ACHN (cell line): ENCODE data around the gene C16orf95.
"Not testable (repeated sequence)": the region's sequence is repeated elsewhere in the genome, so short reads cannot be mapped to it uniquely, and the experiment has no call there.

Experiments used
- DNase-seq: peaks from one replicate; pipeline ENCODE4 v3.0.0-alpha.2; 2015
- in situ Hi-C: cut with HindIII; loops from 2 replicates; pipeline ENCODE4 v1.10.0; 2017; ENCODE audit warnings: low sequenced_read_pairs, low pct_ligation_motif_present, low pct_unique_long_range_greater_than_20kb

The C16orf95 gene

DNA sequence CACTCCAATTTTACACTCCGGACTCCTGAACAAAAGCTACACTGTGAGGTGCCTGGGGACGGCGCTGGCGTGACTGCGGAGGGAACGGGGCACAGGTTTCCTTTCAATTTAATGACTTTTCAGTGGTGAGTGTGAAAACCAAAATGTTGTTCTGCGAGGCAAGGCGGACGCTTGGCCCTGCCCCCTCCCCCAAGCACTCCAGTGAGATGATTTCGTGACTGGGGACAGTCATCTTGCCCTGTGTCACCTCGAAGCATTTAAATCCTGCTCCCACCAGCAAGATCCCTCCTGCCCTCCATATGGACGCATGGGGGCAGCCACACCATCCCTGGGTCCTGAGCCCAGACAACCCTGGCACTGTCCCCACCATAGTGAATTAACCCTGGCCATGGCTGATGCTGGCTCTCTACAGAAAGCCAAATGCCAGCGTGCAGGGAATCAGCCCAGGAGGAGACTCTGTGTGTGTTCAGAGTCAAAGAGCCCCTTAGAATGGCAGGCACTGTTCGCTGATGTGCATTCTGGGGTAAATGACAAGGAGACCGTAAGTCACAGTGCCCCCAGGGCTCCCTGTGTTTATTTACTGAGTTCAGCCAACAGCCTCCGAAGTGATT is 41.0 kb downstream of the C16orf95 start:
- no peak for DNase-seq
- in situ Hi-C loops = no loop called here

DNA sequence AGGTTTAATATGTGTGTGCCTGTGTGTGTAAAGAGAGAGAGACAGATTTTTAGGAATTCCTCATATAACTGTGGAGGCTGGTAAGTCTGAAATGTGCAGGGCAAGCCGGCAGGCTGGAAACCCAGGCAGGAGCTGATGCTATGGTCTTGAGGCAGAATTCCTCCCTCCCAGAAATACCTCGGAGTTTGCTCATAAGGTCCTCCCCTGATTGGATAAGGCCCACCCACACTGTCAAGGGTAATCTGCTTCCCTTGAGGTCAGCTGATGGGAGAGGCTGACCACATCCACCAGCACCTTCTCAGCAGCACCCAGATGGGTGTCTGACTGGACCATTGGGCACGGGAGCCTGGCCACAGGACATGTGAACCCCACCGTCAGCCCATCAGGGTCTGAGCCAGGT is 42.4 kb downstream of the C16orf95 start:
- DNase-seq = no peak
- in situ Hi-C loops = no loop called here

- in situ Hi-C loops = no loop called here
Measured at GRCh38 chr16:87273471-87274030, 43.6 kb downstream of the C16orf95 start.

DNA sequence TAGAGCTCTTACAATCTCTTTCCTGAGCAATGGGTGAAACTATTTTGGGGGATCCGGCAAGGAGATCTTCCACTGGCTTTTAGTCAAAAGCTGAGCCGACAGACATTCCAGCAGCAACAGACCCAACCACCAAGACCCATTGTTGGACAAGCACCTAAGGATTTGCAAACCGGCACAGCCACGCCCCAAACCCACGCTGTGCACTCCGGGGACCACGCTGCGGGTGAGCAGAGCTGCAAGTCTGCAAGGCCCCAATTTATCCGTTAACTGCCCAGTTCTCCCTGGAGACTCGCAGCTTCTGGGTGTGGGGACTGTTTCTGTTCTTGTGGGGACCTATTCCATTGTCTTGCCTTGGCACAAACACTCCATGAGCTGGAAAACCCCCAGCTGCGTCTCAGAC is 45.9 kb downstream of the C16orf95 start:
- DNase-seq = no peak
- in situ Hi-C loops = no loop called here

More at GRCh38 chr16:87273471-87274030, 43.6 kb downstream of the C16orf95 start:
- no peak for DNase-seq

DNA sequence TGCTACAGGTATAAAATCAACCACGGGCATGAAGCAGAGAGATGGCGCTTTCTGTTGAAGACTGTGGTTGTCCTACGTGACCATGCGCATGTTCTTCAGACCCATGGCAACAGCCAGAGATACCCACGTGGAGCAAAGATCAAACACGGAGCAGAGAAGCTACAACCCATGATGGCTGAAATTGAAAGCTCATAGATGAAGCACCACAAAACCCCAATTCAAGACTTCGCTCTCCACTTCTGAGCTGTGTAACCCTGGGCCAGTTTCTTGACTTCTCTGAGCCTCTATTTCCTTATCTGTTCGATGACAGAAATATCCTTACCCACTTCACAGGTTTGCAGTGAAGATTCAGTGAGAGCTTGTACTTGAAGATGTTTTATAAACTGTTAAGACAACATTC is 49.6 kb downstream of the C16orf95 start:
- in situ Hi-C loops = no loop called here
- no peak for DNase-seq

DNA sequence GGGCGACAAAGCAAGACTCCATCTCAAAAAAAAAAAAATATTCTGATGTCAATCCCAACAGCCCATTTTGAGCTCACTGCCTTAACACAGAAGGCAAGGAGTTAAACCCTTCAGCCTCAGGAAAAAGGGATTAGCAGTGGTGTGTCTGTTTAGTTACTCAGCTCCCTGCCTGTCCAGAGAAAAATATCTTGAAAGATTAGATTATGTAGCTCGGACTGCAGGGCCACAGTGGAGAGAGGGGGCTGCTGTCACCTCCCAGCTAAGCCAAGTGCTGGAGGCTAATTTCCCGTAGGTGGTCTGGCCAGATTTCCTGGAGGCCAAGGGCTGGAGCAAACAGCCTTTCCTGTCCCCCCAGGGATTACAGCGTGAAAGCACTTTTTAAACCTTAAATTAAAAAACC is 50.3 kb downstream of the C16orf95 start:
- in situ Hi-C loops = no loop called here
- DNase-seq = no peak

DNA sequence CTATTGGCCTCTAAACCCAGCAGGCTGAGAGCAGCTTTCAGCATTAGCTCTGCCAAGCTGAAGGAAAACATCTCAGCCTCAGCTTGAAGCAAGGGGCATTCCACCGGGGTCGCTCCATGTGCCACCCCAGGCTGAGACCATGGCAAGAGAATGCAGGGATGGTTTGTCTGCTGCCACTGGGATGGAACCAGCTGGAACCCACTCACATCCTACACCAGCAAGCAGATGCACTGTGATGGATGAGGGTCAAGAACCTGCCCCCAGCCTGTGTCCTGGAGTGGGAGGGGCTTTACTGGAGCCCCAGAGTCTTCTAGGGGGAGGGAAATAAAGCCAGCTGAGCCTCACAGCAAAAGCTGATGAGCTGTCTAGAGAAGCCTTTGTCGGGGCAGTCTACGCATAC is 51.9 kb downstream of the C16orf95 start:
- no peak for DNase-seq
- in situ Hi-C loops = no loop called here

DNA sequence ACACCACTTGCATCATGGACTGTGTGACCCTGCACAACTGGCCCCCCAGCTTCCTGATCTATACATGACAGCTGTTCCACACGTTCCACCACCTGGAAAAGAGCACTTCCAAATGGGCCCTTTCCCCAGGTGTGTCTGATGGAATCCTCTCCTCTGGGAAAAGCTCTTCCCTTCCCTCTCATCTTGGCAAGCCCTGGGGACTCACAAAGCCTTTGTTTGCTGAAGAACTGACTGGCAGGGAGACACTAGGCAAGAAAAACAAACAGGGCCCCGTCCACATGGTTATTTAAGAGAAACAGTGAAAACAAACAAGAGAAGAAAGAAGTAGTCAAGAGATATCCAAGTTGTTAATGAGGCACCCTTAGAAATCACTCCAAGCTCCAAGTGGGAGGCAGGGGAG is 52.6 kb downstream of the C16orf95 start:
- DNase-seq = no peak
- in situ Hi-C loops = no loop called here

GRCh38 chr16:87263418-87264052 is 53.7 kb downstream of the C16orf95 start:
- DNase-seq = no peak
- in situ Hi-C loops = no loop called here

DNA sequence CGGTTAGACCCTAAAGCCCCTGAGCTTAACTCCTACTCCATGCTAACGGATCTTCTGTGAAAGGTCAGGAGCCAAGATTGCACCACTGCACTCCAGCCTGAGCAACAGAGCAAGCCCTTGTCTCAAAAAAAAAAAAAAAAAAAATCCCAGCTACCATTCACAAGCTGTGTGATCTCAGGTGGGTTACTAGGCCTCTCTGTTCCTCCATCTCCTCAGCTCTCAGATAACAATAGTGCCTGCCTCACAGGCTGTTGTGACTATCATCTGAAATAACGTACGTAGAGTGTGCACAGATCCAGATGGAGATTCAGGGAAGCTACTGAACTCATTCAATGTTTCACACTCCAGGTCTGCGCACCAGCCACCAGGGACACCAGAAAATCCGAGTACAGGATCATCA is 57.8 kb downstream of the C16orf95 start:
- DNase-seq = no peak

DNA sequence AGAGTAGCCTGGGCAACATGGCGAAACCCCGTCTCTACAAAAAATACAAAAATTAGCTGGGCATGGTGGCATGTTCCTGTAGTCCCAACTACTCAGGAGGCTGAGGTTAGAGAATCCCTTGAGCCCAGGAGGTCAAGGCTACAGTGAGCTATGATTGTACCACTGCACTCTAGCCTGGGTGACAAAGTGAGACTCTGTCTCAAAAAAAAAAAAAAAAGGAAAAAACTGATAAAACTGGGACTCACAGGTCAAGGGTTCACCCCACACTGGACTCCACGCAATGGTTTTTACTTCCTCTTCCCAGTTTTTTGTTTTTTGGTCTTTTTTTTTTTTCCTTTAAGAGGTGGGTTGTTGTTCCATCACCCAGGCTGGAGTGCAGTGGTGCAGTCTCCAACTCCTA is 58.5 kb downstream of the C16orf95 start:
- DNase-seq, in situ Hi-C loops: not testable (repeated sequence)

More for the DNA sequence above, 57.8 kb downstream of the C16orf95 start:
- in situ Hi-C loops = no loop called here

DNA sequence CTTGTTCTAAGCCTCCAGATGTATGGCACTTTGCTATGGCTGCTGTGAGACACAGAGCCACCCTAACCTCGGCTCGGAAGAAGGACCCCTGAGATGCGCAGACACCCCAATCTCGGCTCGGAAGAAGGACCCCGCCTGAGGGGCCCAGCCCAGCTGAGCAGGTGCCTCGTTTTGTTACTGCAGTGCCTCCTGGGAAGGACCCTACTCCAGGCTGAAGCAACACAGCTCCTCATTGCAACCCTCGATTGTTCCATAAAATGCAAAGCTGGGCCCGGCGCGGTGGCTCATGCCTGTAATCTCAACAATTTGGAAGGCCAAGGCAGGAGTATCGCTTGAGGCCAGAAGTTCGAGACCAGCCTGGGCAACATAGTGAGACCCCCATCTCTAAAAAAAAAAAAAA is 61.3 kb downstream of the C16orf95 start:
- no peak for DNase-seq
- in situ Hi-C loops = no loop called here

GRCh38 chr16:87254734-87255133 is 62.5 kb downstream of the C16orf95 start:
- in situ Hi-C loops = no loop called here

GRCh38 chr16:87254296-87254695 is 62.9 kb downstream of the C16orf95 start:
- no peak for DNase-seq
- in situ Hi-C loops = no loop called here

More at GRCh38 chr16:87254734-87255133, 62.5 kb downstream of the C16orf95 start:
- DNase-seq = no peak

- DNase-seq = no peak
- in situ Hi-C loops = no loop called here
Measured at GRCh38 chr16:87253536-87253935, 63.7 kb downstream of the C16orf95 start.
